ENCODE measurements around the gene ADAMTS13. TPM values are rescaled to one million over a fixed set of nuclear protein-coding genes. Genes with fewer than 3 reads are reported as not detected.

Gene ADAMTS13
- total and polyA plus RNA-seq, 8 donors = 1.5 to 18.9 (median 3.1) TPM

GRCh38 chr9:133496861-133497842 is 75.0 kb downstream of the ADAMTS13 start:
- no peak for FAIRE-seq

GRCh38 chr9:133499132-133499891 is 77.1 kb downstream of the ADAMTS13 start:
- ATAC-seq = peak in 1 of 4 donors; percentile 16
- 69 to 71% methylated on average over 19 of the region's 19 CpGs for WGBS, 2 donors
- DNase-seq = peak in 1 of 6 donors; percentile 28
- no peaks in the 10 kb centered on the region for H3K9me3 ChIP-seq
- TF ChIP-seq CTCF (IDR thresholded peaks at IDR 0.05) = no peak
- no peaks in the 10 kb centered on the region for H3K36me3 ChIP-seq
- no peaks in the 10 kb centered on the region for H3K4me1 ChIP-seq
- intact Hi-C loops (cut with DNase I) = no loop called here
- no peak for FAIRE-seq
- no peak overlapping the region for H3K4me3 ChIP-seq
- H3K27me3 ChIP-seq = no peaks in the 10 kb centered on the region
- H3K27ac ChIP-seq = no peak overlapping the region

More at GRCh38 chr9:133496861-133497842, 75.0 kb downstream of the ADAMTS13 start:
- intact Hi-C loops (cut with DNase I) = no loop called here
- Histone ChIP-seq H3K27me3 (no peaks in the 10 kb centered on the region), H3K4me1 (no peaks in the 10 kb centered on the region), H3K36me3 (no peaks in the 10 kb centered on the region), H3K9me3 (no peaks in the 10 kb centered on the region), H3K4me3 (no peak overlapping the region), H3K27ac (no peak overlapping the region)
- ATAC-seq (no peak), DNase-seq (no peak)
- 57 to 70% methylated on average over 35 of the region's 35 CpGs for WGBS, 2 donors
- no peak for TF ChIP-seq CTCF (IDR thresholded peaks at IDR 0.05)

- no peak for DNase-seq
- 74 to 79% methylated on average over 12 of the region's 12 CpGs for WGBS, 2 donors
- H3K36me3 ChIP-seq = no peaks in the 10 kb centered on the region
- H3K27me3 ChIP-seq = no peaks in the 10 kb centered on the region
- H3K27ac ChIP-seq = no peak overlapping the region
- no peak for ATAC-seq
- TF ChIP-seq CTCF (IDR thresholded peaks at IDR 0.05) = no peak
- intact Hi-C loops (cut with DNase I) = no loop called here
- H3K4me1 ChIP-seq = no peaks in the 10 kb centered on the region
- no peak for FAIRE-seq
- no peak overlapping the region for H3K4me3 ChIP-seq
- no peaks in the 10 kb centered on the region for H3K9me3 ChIP-seq
Measured at GRCh38 chr9:133499892-133500270, 77.7 kb downstream of the ADAMTS13 start.

- H3K36me3 ChIP-seq = no peaks in the 10 kb centered on the region
- no peak overlapping the region for H3K4me3 ChIP-seq
- FAIRE-seq (no peak), ATAC-seq (no peak), DNase-seq (no peak)
- intact Hi-C loops (cut with DNase I) = no loop called here
- TF ChIP-seq CTCF (IDR thresholded peaks at IDR 0.05) = no peak
- 93 to 94% methylated on average over 1 of the region's 1 CpG for WGBS, 2 donors
- H3K9me3 ChIP-seq = no peaks in the 10 kb centered on the region
- no peaks in the 10 kb centered on the region for H3K27me3 ChIP-seq
- H3K27ac ChIP-seq = no peak overlapping the region
- H3K4me1 ChIP-seq = no peaks in the 10 kb centered on the region
Measured at GRCh38 chr9:133502112-133502511, 79.9 kb downstream of the ADAMTS13 start.

All from pancreas (tissue), 10 donors.